ENCODE measurements around the gene SMIM26. TPM values are rescaled to one million over a fixed set of nuclear protein-coding genes. Genes with fewer than 3 reads are reported as not detected.
"Not testable (repeated sequence)": the region's sequence is repeated elsewhere in the genome, so short reads cannot be mapped to it uniquely, and the experiment has no call there.

The SMIM26 gene
- 258 TPM for polyA plus RNA-seq (2012; ENCODE audit: insufficient read depth, insufficient read length, low read depth)

GRCh38 chr20:18566892-18567738 lies at the start of gene SMIM26:
SMIM26 (plus strand) TSS chr20:18567432; CDS start chr20:18567479, 47 bp downstream.
- peak within 1 kb of the TSS; percentile 96 for H3K4me3 ChIP-seq (ENCODE audit: low read depth, low read length)
- H3K27me3 ChIP-seq: no peaks in the 10 kb centered on the region
- peak; percentile 92 for DNase-seq
- no peaks in the 10 kb centered on the region for H3K9me3 ChIP-seq
- no peaks in the 10 kb centered on the region for H3K4me1 ChIP-seq
- no peak for TF ChIP-seq CTCF (IDR thresholded peaks at IDR 0.05; ENCODE audit: low read depth, low read length)
- H3K36me3 ChIP-seq: peaks cover 7% of the 10 kb centered on the region

- H3K4me3 ChIP-seq (ENCODE audit: low read depth, low read length); DNase-seq; H3K9me3 ChIP-seq; H3K4me1 ChIP-seq; H3K27me3 ChIP-seq: not testable (repeated sequence)
- peaks cover 33% of the 10 kb centered on the region for H3K36me3 ChIP-seq
These were observed 45.2 kb upstream of the SMIM26 start for GRCh38 chr20:18522066-18522465.

- TF ChIP-seq CTCF (IDR thresholded peaks at IDR 0.05; ENCODE audit: low read depth, low read length): no peak
- peaks cover 42% of the 10 kb centered on the region for H3K36me3 ChIP-seq
- DNase-seq: no peak
- no peaks in the 10 kb centered on the region for H3K9me3 ChIP-seq
- H3K27me3 ChIP-seq: no peaks in the 10 kb centered on the region
- no peak overlapping the region for H3K4me3 ChIP-seq (ENCODE audit: low read depth, low read length)
- no peaks in the 10 kb centered on the region for H3K4me1 ChIP-seq
These were observed 44.2 kb upstream of the SMIM26 start for GRCh38 chr20:18523066-18523465.

- DNase-seq: no peak
- peaks cover 56% of the 10 kb centered on the region for H3K36me3 ChIP-seq
These were observed 42.6 kb upstream of the SMIM26 start for GRCh38 chr20:18524646-18525045.

GRCh38 chr20:18526761-18527160 lies 40.5 kb upstream of the SMIM26 start:
- not testable (repeated sequence) for H3K4me1 ChIP-seq; H3K27me3 ChIP-seq; DNase-seq; H3K9me3 ChIP-seq; H3K4me3 ChIP-seq (ENCODE audit: low read depth, low read length)
- H3K36me3 ChIP-seq: peaks cover 66% of the 10 kb centered on the region

More at GRCh38 chr20:18524646-18525045, 42.6 kb upstream of the SMIM26 start:
- Histone ChIP-seq H3K27me3 (no peaks in the 10 kb centered on the region), H3K4me3 (ENCODE audit: low read depth, low read length) (no peak overlapping the region), H3K4me1 (no peaks in the 10 kb centered on the region), H3K9me3 (no peaks in the 10 kb centered on the region)
- no peak for TF ChIP-seq CTCF (IDR thresholded peaks at IDR 0.05; ENCODE audit: low read depth, low read length)

- no peak for TF ChIP-seq CTCF (IDR thresholded peaks at IDR 0.05; ENCODE audit: low read depth, low read length)
- no peak for DNase-seq
- Histone ChIP-seq H3K36me3 (peaks cover 71% of the 10 kb centered on the region), H3K9me3 (no peaks in the 10 kb centered on the region), H3K4me1 (no peaks in the 10 kb centered on the region), H3K27me3 (no peaks in the 10 kb centered on the region), H3K4me3 (ENCODE audit: low read depth, low read length) (no peak overlapping the region)
These were observed 39.9 kb upstream of the SMIM26 start for GRCh38 chr20:18527339-18527738.

GRCh38 chr20:18527836-18528235 lies 39.4 kb upstream of the SMIM26 start:
- H3K36me3 ChIP-seq: peaks cover 76% of the 10 kb centered on the region
- no peak for DNase-seq

More at GRCh38 chr20:18527836-18528235, 39.4 kb upstream of the SMIM26 start:
- no peaks in the 10 kb centered on the region for H3K4me1 ChIP-seq
- no peaks in the 10 kb centered on the region for H3K9me3 ChIP-seq
- TF ChIP-seq CTCF (IDR thresholded peaks at IDR 0.05; ENCODE audit: low read depth, low read length): no peak
- H3K4me3 ChIP-seq (ENCODE audit: low read depth, low read length): no peak overlapping the region
- H3K27me3 ChIP-seq: no peaks in the 10 kb centered on the region

All from BE2C (cell line).